SK-N-SH treated with all-trans-retinoic acid at 6 μM for 48 hours (cell line): ENCODE data around the gene ATP6V1D.

ENCODE experiments used
- ARNTL ChIP-seq: fragments of 450-650 bp; formaldehyde crosslinking; IDR thresholded peaks from 2 replicates; pipeline ENCODE4 v1.5.0; 2020; ENCODE audit warnings: low read depth, mild to moderate bottlenecking, moderate library complexity, borderline replicate concordance
- GLIS3 ChIP-seq: fragments of 250-450 bp; sonication (Bioruptor Pico); IDR thresholded peaks from 2 replicates; pipeline ENCODE4 v1.5.0; 2020; ENCODE audit warnings: mild to moderate bottlenecking, moderate library complexity
- RARB ChIP-seq: fragments of 250-450 bp; sonication (Bioruptor Pico); IDR thresholded peaks from 2 replicates; pipeline ENCODE4 v1.8.0; 2021; ENCODE audit warnings: mild to moderate bottlenecking, moderate library complexity
- TCF4 ChIP-seq: fragments of 250-450 bp; sonication (Bioruptor Pico); IDR thresholded peaks from 2 replicates; pipeline ENCODE4 v1.8.0; 2021; ENCODE audit warnings: mild to moderate bottlenecking, moderate library complexity, borderline replicate concordance
- TOX ChIP-seq: fragments of 250-450 bp; sonication (Bioruptor Pico); IDR thresholded peaks from 2 replicates; pipeline ENCODE4 v1.8.0; 2021; ENCODE audit warnings: mild to moderate bottlenecking, moderate library complexity, borderline replicate concordance
- ZFP3 ChIP-seq: fragments of 250-450 bp; sonication (Bioruptor Pico); IDR thresholded peaks from 2 replicates; pipeline ENCODE4 v1.5.0; 2020; ENCODE audit warnings: mild to moderate bottlenecking, moderate library complexity
- ZFP30 ChIP-seq: fragments of 450-650 bp; formaldehyde crosslinking; IDR thresholded peaks from 2 replicates; pipeline ENCODE4 v1.5.0; 2022; ENCODE audit warnings: mild to moderate bottlenecking, moderate library complexity
- ZNF565 ChIP-seq: fragments of 450-650 bp; formaldehyde crosslinking; conservative IDR thresholded peaks from 2 replicates; pipeline ENCODE4 v1.5.0; 2020; ENCODE audit warnings: low read depth, mild to moderate bottlenecking, moderate library complexity
- TF ChIP-seq, protein P1 (sequence below): fragments of 250-450 bp; sonication (Bioruptor Pico); IDR thresholded peaks from 2 replicates; pipeline ENCODE4 v1.8.0; 2021; ENCODE audit warnings: low read depth, mild to moderate bottlenecking, moderate library complexity, borderline replicate concordance
- TF ChIP-seq, protein P2 (sequence below): fragments of 250-450 bp; sonication (Bioruptor Pico); IDR thresholded peaks from 2 replicates; pipeline ENCODE4 v1.8.0; 2020; ENCODE audit warnings: mild to moderate bottlenecking, moderate library complexity, borderline replicate concordance
- TF ChIP-seq, protein P3 (sequence below): fragments of 250-450 bp; sonication (Bioruptor Pico); IDR thresholded peaks from 2 replicates; pipeline ENCODE4 v1.5.1; 2021; ENCODE audit warnings: mild to moderate bottlenecking, moderate library complexity

DNA sequence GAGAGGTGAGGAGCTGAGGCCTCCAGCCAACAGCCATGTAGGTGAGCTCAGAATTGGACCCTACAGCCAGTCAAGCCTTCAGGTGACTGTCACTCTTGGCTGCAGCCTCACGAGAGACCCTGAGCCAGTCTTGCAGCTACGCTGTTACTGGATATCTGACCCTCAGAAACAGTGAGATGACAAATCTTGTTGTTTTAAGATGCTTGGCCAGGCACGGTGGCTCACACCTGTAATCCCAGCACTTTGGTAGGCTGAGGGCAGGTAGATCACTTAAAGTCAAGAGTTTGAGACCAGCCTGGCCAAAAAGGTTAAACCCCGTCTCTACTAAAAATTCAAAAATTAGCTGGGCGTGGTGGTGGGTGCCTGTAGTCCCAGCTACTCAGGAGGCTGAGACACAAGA, 46.2 kb upstream of the ATP6V1D start:
- TF ChIP-seq GLIS3 (CRISPR knock-in tag) (no peak), ARNTL (CRISPR knock-in tag) (no peak), ZFP30 (no peak), ZNF565 (CRISPR knock-in tag) (no peak), RARB (CRISPR knock-in tag) (no peak), TOX (no peak), TCF4 (no peak), ZFP3 (CRISPR knock-in tag) (no peak)
- TF ChIP-seq, protein P1, sequence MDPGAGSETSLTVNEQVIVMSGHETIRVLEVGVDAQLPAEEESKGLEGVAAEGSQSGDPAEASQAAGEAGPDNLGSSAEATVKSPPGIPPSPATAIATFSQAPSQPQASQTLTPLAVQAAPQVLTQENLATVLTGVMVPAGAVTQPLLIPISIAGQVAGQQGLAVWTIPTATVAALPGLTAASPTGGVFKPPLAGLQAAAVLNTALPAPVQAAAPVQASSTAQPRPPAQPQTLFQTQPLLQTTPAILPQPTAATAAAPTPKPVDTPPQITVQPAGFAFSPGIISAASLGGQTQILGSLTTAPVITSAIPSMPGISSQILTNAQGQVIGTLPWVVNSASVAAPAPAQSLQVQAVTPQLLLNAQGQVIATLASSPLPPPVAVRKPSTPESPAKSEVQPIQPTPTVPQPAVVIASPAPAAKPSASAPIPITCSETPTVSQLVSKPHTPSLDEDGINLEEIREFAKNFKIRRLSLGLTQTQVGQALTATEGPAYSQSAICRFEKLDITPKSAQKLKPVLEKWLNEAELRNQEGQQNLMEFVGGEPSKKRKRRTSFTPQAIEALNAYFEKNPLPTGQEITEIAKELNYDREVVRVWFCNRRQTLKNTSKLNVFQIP (CRISPR knock-in tag): no peak
- TF ChIP-seq, protein P2, sequence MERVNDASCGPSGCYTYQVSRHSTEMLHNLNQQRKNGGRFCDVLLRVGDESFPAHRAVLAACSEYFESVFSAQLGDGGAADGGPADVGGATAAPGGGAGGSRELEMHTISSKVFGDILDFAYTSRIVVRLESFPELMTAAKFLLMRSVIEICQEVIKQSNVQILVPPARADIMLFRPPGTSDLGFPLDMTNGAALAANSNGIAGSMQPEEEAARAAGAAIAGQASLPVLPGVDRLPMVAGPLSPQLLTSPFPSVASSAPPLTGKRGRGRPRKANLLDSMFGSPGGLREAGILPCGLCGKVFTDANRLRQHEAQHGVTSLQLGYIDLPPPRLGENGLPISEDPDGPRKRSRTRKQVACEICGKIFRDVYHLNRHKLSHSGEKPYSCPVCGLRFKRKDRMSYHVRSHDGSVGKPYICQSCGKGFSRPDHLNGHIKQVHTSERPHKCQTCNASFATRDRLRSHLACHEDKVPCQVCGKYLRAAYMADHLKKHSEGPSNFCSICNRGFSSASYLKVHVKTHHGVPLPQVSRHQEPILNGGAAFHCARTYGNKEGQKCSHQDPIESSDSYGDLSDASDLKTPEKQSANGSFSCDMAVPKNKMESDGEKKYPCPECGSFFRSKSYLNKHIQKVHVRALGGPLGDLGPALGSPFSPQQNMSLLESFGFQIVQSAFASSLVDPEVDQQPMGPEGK (CRISPR knock-in tag): no peak
- TF ChIP-seq, protein P3, sequence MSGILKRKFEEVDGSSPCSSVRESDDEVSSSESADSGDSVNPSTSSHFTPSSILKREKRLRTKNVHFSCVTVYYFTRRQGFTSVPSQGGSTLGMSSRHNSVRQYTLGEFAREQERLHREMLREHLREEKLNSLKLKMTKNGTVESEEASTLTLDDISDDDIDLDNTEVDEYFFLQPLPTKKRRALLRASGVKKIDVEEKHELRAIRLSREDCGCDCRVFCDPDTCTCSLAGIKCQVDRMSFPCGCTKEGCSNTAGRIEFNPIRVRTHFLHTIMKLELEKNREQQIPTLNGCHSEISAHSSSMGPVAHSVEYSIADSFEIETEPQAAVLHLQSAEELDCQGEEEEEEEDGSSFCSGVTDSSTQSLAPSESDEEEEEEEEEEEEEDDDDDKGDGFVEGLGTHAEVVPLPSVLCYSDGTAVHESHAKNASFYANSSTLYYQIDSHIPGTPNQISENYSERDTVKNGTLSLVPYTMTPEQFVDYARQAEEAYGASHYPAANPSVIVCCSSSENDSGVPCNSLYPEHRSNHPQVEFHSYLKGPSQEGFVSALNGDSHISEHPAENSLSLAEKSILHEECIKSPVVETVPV (CRISPR knock-in tag): no peak
